Activated CD8-positive, alpha-beta memory T cell treated with anti-CD3 and anti-CD28 coated beads, Interleukin-2, amount 50 U/mL, for 1 hour (primary cell): Measurements from ENCODE around the gene SLC9A9.
"Not testable (repeated sequence)": the region's sequence is repeated elsewhere in the genome, so short reads cannot be mapped to it uniquely, and the experiment has no call there.

Experiments
- DNase-seq: peaks from one replicate; pipeline ENCODE4 v3.0.0-alpha.2; 2020; ENCODE audit errors: extremely low read depth

Gene SLC9A9

DNA sequence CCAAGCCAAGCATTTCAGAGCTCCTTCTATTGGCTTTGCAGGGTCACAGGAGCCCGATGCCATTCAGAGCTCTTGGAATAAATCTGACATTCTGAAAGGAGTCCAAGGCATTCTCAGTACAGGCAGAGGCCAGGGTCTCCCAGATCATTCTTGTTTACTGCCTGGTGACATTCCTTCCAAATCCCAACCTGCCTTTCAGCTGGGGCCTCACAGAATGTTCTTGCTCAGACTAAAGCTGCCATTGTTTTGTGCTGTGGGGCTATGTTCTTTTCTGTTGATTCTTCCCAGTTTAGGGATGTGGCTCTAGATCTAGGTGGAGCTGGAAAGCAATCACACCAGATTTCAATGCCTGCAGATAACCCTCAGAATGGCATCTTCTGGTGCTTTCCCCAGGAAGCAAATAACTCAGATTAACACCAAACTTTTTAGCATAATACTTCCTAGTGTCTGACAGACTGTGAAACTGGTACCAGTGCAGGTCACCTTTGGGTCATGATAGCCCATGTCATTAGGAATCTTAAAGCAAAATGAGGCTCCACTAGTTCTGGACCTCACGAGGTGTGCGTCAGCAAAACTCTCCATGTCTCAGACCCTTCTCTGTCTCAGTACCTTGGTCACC is 561.8 kb downstream of the SLC9A9 start:
- DNase-seq: no peak

DNA sequence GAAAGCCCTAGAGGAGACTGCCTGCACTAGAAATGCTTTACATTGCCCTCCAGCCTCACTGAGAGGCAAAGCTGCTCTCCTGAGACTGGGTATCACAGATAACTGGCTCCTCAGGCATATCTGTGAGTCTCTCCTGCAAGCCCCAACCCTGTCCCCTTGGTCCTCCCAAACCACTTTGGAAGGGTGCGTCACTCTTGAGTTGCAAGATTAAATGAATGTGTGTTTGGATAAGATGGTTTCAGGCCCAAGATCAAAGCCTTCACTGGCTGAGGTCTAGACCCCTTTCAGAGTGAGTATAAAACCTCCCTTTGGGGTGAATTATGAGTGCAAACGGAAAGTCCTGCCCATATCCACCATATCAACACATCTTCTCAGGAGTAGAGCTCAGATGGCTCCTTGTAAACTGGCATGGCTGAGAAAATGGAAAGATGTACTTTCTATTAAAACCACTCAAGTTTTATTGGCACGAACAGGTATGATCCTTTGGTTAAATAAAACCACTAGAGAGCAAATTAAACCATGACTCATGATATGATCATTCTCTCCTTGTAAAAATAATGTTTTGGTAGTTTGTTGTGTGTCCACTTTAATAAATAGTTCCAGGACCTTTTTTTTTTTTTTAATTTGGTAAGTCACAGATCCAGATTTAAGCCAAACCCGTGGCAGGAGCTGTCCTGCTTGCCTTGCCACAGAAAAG is 564.7 kb downstream of the SLC9A9 start:
- DNase-seq: no peak

DNA sequence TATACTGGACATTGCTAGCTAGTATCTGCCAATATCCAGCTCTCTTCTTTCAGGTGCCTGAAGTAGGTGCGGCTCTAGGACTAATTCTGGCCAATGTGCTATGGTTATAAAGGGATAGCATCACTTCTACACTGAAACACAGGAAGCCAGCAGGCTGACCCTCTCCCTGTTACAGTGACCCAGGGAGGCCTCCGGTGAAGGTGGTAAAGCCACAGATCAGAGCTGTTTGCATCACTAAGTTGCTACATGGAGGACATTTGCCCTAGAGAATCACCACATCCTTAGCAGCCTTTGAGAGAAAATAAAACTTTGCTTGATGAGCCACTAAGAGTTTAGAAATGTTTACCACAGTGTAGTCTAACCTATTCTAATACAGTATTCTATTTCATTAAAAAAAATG is 567.3 kb downstream of the SLC9A9 start:
- DNase-seq: no peak

DNA sequence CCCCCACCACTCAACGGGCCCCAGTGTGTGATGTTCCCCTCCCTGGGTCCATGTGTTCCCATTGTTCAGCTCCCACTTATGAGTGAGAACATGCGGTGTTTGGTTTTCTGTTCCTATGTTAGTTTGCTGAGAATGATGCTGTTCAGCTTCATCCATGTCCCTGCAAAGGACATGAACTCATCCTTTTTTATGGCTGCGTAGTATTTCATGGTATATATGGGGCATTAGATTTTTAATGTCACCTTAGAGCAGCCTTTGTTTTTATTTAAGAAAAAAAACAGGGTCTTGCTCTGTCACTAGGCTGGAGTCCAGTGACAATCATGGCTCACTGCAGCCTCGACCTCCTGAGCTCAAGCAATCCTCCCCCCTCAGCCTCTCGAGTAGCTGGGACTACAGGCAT is 568.7 kb downstream of the SLC9A9 start:
- not testable (repeated sequence) for DNase-seq

DNA sequence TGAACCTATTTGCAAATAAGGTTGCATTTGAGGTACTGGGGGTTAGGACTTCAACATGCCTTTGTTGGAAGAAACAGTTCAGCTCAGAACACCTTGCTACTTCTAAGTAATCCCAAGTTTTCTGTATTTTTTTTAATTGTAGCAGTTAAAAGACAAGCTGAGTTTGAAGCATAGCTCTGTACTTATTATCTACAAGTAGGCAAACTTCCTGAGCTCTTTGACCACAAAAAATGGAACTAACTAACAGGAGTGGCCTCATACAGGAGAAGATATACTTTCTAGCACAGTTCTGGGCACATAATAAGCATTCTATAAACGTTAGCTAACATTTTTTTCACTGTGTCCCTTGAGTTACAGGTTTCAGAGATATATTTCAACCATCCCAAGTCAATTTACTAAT is 569.5 kb downstream of the SLC9A9 start:
- DNase-seq: no peak

DNA sequence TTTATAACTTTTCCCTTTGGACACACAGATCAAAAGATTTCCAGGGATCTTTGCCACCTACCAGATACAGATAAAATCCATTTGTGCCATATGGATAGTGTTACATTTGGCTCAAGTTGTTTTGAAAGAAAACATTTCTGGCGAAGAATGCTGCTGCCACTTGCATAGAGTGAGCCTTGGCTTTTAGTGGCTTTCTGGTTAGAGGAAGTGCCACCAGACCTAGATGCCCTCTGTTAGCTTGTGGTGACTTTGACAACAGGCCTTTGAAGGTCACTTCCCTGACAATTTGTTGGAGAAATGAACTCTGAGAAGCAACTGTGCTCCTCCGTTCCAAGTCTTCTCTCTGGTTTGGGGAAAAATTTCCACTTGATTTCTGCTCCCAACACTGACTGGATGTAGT is 570.7 kb downstream of the SLC9A9 start:
- DNase-seq: no peak

DNA sequence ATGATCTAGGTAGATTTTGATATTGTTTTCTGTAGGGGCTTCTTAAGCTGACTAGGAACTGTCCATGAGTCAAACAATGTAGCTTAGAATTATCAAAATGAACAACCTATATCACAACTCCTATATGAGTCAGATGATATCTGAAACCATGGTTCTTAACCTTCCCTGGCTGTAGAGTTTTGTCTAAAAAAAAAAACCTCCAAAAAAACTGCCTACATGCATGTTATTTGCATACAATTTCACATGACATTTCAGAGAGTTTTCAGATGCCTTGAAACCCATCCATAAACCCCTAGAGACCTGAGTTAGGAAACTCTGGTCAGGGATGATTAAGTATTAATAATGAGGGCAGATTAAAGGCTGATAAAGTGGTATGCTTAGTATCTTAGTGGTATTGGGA is 571.7 kb downstream of the SLC9A9 start:
- DNase-seq: no peak

DNA sequence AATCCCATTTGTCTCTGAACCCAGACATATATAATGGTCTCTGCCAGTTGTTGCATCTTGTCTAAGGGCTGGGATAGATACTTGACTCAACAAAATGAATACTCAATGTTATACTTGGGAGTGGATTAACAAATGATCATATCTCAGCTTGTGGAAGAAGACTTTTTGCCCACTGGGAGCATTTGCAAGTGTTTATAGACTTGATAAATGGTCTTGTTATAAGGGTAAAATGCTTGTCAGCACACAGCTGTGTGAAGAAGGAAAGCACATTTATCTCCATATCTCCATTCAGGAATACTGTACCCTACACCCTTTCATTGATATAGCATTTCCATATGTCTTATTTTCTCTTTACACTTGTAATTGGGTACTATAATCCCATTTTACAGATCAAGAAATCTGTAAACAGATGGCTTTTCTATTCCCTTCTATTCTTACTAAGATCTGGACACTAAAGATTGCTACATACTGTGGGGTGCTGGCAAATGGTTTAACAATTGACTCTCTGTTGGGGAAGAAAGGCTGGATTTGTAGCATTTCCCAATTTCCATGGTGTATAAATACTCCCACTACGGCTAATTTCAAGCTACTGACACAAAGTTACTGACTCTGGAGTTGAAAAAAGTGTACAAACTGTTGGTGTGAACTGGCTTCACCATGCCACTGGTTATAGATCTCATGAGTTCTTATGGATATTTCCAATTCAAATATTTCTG is 574.1 kb downstream of the SLC9A9 start:
- no peak for DNase-seq

DNA sequence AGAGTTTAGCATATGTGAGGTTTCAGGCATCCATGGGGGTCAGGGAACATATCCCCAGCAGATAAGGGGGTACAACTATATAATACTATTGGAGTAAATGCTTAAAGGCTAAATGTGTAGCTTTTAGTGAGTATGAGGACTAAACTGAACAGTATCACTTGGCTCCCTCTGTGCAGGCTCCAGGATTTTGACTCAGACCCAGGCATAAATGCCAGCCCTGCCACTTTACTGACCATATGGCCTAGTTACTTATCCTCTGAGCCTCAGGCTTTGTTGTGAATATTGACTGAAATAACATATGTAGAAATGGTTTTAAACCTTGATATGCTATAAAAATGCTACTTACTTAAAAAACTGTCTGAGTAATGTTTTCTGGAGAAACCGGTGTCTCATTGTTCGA is 577.1 kb downstream of the SLC9A9 start:
- DNase-seq: no peak

DNA sequence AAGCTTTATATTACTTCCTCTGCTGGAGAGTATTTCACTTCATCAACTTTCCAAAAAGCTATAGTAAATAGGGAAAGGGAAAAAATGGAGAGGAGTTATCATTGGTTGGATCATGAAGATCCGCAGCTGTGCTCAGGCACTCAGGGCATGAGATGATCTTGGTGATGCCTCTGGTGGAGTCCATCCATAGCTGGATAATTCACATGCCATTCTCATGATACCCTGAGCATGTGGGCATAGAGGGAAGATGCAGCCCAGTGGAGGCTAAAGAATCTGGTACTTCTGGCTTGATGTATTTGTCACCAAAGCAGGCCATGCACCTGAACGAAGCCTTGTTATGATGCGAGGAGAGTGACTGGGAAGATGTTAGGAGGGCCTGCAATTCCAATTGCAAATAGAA is 578.5 kb downstream of the SLC9A9 start:
- no peak for DNase-seq

DNA sequence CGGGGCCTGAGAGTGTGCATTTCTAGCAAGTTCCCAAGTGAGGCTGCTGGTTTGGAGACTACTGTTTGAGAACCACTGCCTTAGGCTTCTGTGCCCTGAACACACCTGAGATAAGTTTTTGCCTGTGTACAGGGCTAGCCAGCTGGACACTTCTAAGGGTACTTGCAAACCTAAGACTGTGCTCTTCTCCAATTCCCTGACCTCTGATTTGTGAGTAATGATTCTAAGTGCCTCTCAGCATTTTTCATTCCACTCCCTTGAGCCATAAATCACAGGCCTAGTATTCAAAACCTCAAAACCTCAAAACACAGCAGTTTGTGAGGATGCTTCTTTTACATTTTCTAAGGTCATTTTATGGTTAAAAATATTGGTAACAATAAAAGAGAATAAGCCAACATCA is 580.3 kb downstream of the SLC9A9 start:
- no peak for DNase-seq

DNA sequence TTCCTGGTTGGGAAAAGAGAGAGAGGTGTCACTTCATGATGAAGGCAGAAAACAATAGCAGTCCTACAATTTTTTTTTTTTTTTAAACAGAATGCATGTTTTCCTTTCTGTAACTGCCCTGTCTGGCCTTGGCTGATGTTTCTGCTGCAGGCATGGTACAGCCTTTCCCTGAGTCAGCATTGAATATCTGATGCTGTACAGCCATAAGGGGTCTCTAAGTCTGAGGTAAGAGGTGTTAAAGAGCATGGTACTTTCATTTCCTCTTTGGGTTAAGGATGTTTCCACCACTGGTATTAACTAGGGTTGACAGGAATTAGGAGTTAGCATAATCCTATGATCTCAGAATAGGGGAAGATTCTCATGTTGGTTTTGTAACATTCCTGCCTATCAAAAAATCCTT is 581.3 kb downstream of the SLC9A9 start:
- no peak for DNase-seq

DNA sequence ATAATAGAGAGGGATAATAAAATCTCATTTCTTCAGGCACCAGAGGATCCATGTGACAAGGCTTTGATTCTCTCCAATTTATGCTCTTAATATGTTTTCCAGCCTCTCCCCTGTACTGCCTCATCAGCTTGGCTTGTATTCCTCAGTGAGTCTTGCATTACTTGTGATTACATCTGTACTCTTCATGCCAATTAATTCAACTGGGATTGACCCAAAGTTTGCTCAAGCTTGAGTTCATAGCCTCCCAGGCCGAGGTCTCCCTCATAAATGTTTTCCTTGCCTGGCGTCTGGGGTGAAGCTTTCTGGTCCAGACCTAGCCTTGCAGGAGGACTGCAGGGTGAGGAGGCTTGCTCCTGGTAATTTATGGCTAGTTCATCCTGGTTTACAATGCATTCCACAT is 581.8 kb downstream of the SLC9A9 start:
- no peak for DNase-seq

DNA sequence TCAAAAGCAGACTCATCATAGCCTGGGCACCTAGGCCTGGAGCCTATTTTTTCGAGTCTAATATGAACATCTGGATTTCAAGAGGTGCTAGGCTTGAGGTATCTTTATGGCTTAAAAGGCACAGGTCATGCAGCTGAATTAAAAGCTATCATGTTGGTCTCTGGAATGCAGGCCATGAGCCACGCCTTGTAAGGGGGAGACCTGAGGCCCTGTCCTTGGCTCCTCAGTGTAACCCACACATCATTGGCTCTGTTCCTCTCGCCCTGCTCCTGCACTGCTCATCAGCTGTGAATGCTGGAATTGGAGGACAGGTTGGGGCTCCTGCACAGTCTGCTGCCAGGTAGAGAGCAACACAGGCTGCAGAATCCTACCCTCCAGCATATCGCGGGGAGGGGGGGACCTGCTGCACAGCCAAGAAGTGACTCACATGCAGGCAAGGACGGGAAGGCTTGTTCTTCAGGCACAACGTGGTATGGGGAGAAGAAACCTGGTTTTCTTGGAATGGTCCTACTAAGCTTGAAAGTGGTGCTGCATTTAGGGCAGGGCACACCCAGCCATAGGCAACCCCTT is 582.7 kb downstream of the SLC9A9 start:
- DNase-seq: no peak

DNA sequence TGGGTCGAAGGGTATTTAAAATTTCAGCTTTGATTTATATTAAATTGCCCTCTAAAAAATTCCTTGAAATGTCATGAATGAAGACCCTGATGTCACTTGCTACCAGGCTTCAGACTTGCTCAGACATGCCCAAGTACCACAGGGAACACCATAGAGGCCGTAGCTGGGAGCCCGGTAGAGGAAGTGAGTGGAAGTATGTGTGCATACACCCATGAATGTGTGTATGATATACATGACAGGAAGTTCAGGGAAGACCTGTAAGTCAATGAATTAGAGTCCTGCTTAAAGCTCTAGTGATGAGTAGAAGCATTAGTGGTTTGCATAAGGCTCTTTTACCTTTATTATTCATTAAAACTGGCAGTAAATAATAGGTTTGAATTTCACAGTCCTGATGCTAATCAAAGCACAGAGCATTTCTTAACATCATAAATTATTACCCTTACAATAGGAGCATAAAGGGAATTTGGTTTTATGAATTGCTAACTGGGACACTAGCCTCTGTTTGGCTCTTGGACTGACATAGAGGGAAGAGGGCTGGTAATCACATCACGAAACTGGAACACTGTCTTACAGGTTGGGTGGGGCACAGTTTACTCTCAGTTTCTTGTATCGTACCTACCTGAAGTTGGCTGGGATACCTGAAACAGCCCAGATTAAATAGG is 584.3 kb downstream of the SLC9A9 start:
- no peak for DNase-seq

DNA sequence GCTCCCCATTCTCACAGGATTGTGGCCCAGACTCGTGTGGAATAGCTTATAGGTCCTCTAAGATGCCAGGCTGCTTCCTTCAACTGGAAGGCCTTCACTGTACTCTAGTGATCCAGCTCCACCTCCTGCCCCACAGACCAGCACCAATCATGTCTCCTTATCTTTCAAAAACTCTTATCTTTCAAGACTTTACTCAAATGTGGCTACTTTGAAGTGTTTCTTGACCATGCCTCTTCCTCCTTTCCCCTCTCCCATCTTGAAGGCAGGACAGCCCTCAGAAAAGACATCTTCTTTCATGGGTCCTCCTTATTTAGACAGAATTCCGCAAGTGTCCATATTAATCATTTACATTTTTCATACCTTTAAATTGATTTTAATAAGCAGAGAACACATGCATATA is 586.4 kb downstream of the SLC9A9 start:
- no peak for DNase-seq

DNA sequence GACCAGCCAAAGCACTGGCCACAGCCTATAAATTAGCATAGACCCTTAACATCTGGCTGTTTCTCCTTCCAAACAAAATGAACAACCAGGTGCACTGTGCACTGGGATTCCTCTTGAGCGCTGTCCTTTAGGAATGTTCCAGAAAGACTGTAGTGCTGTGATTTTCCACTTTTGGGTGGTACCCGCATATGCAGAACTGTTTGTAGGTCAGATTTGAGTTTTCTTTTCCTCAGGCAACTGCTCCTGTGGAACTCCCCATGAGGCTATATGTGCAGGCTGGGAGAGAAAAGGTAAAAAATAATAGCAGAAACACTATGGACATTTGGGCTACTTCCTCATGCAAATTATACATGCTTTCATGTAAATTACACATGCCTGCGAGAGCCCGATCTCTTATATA is 589.6 kb downstream of the SLC9A9 start:
- no peak for DNase-seq

DNA sequence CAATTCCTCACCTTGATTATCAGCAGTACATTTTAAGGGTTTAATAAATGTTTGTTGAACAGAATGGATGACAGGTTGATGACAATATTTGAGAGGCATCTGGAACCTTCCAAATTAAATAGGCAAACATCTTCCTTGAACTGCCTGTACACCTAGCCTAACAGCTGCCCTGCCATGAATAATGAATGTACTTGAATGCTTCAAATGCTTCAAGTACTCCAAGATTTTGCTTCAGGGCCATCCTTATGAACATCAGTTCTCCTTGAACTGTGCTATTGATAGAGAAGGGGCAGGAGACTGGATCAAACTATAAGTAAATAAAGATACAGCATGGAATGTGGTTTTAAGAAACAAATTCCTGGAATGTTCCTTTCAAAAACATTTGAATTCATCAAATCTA is 591.9 kb downstream of the SLC9A9 start:
- DNase-seq: no peak

DNA sequence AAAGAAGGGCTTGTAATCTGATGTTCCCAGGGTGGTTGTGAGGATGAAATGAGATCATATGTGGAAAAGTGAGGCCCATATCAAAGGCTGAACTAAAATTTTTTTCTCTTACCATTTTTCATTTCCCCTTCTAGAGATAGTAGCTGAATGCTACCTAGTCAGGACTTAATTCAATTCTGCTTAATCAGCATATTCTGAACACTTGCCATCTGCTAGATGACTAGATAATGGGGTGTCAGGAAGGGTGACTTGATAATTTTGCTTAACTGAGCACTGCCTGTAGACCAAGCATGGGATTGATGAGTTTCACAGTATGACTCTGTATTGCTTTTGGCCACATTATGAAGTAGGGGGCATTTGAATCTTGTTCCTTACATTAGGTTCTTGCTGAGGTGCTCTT is 592.5 kb downstream of the SLC9A9 start:
- no peak for DNase-seq

DNA sequence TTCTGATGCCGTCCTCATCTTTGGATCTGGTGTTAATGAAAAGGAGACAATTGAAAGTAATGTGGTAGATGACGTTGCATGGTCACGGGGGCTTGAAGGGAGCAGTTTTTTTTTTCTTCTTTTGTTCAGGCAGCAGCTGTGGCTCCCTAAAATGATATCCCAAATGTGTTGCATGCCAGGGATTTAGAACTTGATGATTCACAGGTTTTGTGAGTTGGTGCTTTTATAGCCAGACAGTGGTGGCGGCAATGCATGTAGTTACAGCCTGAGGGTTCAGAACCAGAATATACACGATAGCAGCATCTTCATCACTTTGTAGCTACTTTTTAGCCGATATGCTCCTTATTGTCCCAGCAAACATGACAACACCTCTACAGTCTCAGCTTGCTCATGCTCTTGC is 595.3 kb downstream of the SLC9A9 start:
- DNase-seq: no peak

DNA sequence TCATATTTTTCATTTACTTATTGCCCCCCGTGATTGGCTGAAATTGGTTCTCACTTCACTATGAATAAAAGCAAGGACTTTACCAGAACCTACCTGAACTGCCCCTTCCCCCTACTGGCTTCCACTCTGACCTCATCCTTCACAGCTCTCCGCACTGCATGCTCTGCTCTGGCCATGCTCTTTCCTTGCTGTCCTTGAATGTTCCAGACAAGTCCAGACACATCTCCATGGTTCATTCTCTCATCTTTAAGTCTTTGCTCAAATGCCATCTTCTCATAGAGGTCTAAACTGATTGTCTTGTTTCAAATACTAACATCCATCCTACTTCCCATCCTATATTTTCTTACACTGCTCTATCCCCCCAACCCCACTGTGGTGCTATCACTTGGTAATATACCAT is 599.3 kb downstream of the SLC9A9 start:
- DNase-seq: no peak

DNA sequence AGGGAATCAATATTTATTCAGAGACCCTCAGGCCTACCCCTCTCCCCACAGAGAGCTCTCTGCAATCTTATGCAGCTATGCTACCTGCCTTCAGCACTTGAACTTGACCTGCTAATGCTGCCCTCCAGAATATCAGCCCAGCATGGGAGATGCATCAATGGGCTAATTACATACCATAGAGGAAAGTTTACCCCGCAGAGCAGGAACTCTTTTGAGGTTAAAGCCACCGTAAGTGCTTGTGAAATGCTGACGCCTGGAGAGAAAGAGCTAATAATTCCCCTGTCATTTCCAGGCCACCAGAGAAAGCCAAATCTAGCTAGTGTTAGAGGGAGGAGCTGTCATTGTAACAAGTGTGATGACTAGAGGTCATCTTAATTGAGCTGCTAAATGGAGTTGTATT is 601.2 kb downstream of the SLC9A9 start:
- DNase-seq: no peak
